ENCODE measurements around the gene GALNT17.

GALNT17 gene

GRCh38 chr7:71645836-71646235 lies 513.9 kb downstream of the GALNT17 start:
- DNase-seq = no peak

- DNase-seq = no peak
These were observed 517.9 kb downstream of the GALNT17 start for GRCh38 chr7:71649812-71650211.

- DNase-seq = no peak
These were observed 518.9 kb downstream of the GALNT17 start for GRCh38 chr7:71650653-71651337.

GRCh38 chr7:71652510-71652909 lies 520.6 kb downstream of the GALNT17 start:
- DNase-seq = no peak

GRCh38 chr7:71657386-71657785 lies 525.4 kb downstream of the GALNT17 start:
- DNase-seq = no peak

DNA sequence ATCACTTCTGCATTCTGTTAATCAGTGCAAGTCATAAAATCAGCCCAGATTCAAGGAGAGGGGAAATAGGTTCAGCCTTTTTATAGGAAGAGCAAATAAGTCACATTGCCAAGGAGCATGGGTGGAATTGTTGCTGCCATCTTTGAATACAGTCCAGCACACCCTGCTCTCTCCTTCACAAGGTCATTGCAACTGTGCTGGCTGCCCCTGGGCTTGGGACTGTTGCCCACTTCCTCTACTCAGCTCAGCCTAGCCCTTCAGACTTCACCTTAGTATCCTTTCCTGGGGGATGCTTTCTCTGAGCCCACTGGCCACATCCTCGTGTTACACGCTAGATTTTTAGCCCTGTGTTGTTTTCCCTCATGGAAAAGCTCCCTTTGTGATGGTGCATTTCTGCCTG lies 527.7 kb downstream of the GALNT17 start:
- no peak for DNase-seq

- DNase-seq = no peak
These were observed 529.8 kb downstream of the GALNT17 start for GRCh38 chr7:71661671-71662224.

GRCh38 chr7:71665716-71666115 lies 533.8 kb downstream of the GALNT17 start:
- DNase-seq = no peak

- no peak for DNase-seq
These were observed 536.6 kb downstream of the GALNT17 start for GRCh38 chr7:71668572-71668971.

DNA sequence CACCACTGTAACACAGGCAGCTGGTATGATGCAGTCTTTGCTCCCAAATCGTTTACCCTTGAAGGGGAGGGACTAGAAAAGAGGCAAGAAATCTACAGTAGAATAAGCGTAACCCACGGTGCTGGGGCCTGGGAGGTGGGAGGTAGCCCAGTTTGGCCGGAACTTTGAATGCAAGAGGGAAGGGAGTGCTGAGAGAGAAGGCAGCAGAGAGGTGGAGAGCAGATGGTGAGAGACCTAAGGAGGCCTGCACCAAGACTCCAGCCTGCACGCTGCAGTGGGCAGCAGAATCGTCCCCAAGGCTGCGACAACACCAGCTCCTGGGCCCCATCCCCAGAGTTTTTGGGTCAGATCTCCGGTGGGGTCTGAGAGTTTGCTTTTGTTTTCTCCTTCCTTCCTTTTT lies 547.5 kb downstream of the GALNT17 start:
- no peak for DNase-seq

- DNase-seq = no peak
These were observed 550.2 kb downstream of the GALNT17 start for GRCh38 chr7:71682181-71682580.

GRCh38 chr7:71682841-71683781 lies 551.2 kb downstream of the GALNT17 start:
- no peak for DNase-seq

- DNase-seq = no peak
These were observed 555.3 kb downstream of the GALNT17 start for GRCh38 chr7:71687286-71687685.

GRCh38 chr7:71687831-71688599 lies 556.1 kb downstream of the GALNT17 start:
- no peak for DNase-seq

DNA sequence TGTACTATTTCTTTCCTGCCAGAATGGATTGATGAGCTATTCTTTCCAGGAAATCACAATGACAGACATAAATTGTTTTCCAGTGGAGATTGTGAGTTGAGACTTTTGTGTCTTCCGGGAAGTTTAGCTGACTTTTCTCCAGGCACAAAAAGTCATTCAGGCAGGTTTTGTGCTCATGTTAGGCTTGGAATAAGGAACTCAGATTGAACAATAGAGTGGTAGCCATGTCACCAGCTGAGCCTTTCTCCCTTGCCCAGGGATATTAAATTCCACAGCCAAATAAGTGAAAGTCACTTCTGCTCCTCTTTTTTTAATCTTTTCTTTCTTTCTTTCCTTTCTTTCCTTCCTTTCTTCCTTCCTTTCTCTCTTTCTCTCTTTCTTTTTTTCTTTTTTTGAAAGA lies 559.6 kb downstream of the GALNT17 start:
- no peak for DNase-seq

GRCh38 chr7:71694665-71695064 lies 562.7 kb downstream of the GALNT17 start:
- no peak for DNase-seq

GRCh38 chr7:71695186-71695585 lies 563.2 kb downstream of the GALNT17 start:
- no peak for DNase-seq

DNA sequence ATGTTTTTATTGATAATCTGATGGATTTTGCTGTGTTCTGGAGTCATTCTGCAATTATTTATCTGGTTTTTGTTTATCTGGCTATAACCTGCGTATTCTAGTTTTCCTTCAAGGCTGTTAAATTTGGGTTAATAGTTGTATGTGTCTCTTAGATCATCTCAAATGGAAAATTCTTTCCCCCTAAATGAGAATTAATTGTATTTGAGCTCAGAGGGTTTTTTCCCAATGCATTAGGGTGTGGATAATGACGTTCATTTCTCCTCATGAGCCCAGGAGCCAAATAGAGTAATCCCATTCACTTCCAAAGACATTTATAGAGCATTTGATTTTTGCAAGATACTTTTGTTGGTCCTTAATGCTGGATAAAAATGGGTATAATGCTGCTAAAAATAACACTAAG lies 564.6 kb downstream of the GALNT17 start:
- no peak for DNase-seq

DNA sequence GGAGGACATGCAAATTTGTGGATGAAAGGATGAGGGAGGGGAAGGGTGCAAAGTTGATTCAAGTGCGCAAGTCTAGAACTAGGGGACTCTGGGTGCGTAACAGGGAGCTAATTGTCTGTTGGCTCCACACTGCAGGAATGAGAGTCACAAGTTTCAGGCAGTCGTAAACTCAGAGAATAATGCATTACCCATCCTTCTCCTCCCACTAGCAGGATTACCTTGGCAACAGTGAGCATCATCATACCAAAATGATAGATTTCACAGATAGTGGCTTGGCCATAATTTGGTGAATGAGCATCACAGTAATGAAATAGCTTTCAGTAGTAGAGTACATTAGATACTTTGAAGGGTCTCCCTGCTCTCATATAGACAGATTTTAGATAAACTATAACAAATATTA lies 565.5 kb downstream of the GALNT17 start:
- DNase-seq = no peak

- no peak for DNase-seq
These were observed 573.3 kb downstream of the GALNT17 start for GRCh38 chr7:71705217-71705616.

DNA sequence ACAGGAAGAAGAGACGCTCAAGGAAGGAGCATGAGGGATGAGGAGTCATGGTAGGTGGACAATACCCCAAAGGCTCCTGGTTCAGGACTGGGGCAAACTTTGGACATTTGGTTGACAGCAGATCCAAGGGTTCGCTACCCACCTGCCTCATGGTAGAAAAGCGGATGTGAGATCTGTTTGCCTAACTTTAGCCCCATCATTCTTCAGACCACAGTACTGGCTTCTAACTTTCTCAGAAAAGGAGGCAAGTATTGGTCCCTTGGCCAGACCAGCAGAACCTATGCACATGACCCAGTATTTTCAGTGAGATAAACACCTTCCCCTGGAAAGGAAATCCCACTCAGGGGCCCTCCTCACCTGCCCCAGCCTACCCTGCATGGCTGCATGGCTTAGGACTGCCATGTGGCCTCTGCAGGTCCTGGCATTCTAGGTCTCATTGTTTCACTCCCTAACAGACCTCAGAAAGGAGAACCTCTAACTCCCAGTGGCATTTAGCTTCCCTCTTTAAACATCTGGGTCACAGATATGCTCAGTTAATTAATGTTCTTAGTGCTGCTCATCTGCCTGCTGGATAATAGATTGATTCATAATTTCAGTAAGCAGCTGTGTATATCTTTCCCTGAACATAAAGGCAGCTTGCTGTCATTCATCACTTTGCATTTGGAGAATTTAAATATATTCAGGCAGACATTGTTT lies 574.1 kb downstream of the GALNT17 start:
- DNase-seq = no peak

DNA sequence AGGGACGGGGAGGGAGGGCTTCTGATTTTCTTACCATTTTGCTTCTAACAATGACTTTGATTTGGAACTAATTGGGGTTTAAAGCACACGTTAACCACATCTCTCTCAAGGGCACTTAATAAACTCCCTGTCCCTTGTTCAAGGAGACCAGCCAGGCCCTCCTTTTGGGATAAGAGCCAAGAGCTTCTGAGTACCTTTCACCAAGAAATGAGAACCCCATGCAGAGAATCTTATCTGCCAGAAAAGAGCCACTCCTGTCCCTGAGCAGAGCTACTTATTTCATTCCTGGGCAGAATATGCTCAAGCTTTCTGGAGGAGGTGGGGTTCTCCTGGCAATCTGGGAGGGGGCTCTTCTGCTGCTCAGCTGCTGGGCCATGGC lies 574.6 kb downstream of the GALNT17 start:
- DNase-seq = no peak

- DNase-seq = no peak
These were observed 575.1 kb downstream of the GALNT17 start for GRCh38 chr7:71707041-71707440.
